Stimulated activated CD8-positive, alpha-beta memory T cell treated with anti-CD3 and anti-CD28 coated beads, Interleukin-15, amount 100 ng/mL, for 4 hours (primary cell): ENCODE results near the gene JMJD7.

Experiments used
- DNase-seq, 2 donors: peaks; one replicate each; pipeline ENCODE4 v3.0.0-alpha.2; 2020; ENCODE audit warnings: low read depth in 2 of 2

Gene JMJD7

GRCh38 chr15:41881920-41882688 lies 54.2 kb downstream of the JMJD7 start:
- DNase-seq, result no peak

- DNase-seq, result no peak
Measured at GRCh38 chr15:41882689-41883483, 55.0 kb downstream of the JMJD7 start.

- no peak for DNase-seq
Measured at GRCh38 chr15:41883484-41883825, 55.6 kb downstream of the JMJD7 start.

GRCh38 chr15:41884458-41884857 lies 56.6 kb downstream of the JMJD7 start:
- DNase-seq, result no peak

- DNase-seq, result no peak
Measured at GRCh38 chr15:41885321-41885720, 57.4 kb downstream of the JMJD7 start.

GRCh38 chr15:41885841-41886240 lies 57.9 kb downstream of the JMJD7 start:
- DNase-seq, result no peak

- DNase-seq, result no peak
Measured at GRCh38 chr15:41886741-41887140, 58.8 kb downstream of the JMJD7 start.

GRCh38 chr15:41887161-41887560 lies 59.3 kb downstream of the JMJD7 start:
- no peak for DNase-seq
